Measurements from ENCODE around the gene HDAC4. TPM values are rescaled to one million over a fixed set of nuclear protein-coding genes. Genes with fewer than 3 reads are reported as not detected.

HDAC4 gene
- total and polyA plus RNA-seq, 9 donors, result 7.0 to 74.0 (median 46.3) TPM

DNA sequence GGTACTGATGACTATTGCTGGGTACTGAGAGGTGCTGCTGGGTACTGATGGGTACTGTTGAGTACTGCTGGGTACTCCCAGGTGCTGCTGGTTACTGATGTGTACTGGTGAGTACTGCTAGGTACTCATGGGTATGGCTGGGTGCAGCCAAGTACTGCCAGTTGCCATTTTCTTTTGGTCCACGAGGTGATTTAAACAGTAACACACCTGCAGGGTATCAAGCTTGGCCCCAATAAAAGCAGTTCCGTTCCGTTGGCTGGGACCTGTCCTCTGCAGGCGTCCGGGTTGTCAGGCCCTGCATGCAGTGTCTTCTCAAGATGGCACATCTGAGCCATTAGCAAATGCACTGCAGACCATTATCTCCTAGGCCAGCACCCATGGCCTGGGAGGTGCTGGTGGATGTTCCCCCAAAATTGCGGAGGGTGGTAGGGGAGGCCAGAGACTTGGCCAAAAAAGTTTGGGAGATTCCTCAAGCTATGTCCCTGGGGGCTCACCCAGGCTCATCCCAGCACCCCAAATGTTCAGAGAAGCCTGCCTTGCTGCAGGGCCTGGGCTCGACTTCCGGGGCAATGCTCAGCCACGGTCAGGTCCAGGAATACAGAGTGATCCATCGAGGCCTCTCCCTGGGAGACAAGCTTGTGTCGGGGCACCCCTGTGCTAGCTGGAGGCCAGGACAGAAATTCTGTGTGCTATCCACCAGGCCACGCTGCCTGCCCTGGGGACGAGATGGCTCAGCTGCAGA lies 387.7 kb downstream of the HDAC4 start:
- Histone ChIP-seq H3K4me3 (no peak overlapping the region), H3K27ac (no peak overlapping the region), H3K4me1 (ENCODE audit: insufficient read depth) (peaks cover 11% of the 10 kb centered on the region), H3K27me3 (no peaks in the 10 kb centered on the region), H3K36me3 (no peaks in the 10 kb centered on the region), H3K9me3 (no peaks in the 10 kb centered on the region)
- WGBS, 3 donors, result 91 to 94% (median 93%) methylated on average over 13 of the region's 13 CpGs
- intact Hi-C loops (cut with DNase I), result no loop called here
- DNase-seq, result peak in 1 of 5 donors; percentile 3
- TF ChIP-seq, protein P1, sequence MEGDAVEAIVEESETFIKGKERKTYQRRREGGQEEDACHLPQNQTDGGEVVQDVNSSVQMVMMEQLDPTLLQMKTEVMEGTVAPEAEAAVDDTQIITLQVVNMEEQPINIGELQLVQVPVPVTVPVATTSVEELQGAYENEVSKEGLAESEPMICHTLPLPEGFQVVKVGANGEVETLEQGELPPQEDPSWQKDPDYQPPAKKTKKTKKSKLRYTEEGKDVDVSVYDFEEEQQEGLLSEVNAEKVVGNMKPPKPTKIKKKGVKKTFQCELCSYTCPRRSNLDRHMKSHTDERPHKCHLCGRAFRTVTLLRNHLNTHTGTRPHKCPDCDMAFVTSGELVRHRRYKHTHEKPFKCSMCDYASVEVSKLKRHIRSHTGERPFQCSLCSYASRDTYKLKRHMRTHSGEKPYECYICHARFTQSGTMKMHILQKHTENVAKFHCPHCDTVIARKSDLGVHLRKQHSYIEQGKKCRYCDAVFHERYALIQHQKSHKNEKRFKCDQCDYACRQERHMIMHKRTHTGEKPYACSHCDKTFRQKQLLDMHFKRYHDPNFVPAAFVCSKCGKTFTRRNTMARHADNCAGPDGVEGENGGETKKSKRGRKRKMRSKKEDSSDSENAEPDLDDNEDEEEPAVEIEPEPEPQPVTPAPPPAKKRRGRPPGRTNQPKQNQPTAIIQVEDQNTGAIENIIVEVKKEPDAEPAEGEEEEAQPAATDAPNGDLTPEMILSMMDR (IDR thresholded peaks at IDR 0.05), result no peak
- TF ChIP-seq POLR2A (IDR thresholded peaks at IDR 0.05), result no peak
- no peak for TF ChIP-seq EP300 (IDR thresholded peaks at IDR 0.05)

DNA sequence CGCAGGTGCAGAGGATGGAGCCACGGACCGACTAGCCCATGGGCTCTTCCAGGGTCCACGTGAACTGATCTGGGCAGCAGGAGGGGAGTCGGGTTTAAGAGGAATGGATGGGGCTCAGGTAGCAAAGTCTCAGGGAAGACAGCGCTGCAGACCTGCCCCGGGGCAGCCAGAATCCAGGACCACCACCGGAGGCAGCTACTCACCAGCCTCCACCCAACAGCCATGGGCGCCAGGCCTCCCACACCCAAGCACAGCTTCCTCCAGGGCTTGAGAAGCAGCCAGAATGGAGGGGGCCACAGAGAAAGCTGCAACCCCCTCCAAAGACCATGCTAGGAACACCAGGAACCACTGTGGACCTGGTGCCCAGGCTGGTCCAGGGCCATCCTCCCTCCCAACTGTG lies 388.6 kb downstream of the HDAC4 start:
- TF ChIP-seq, protein P1 (IDR thresholded peaks at IDR 0.05), result no peak
- TF ChIP-seq POLR2A (IDR thresholded peaks at IDR 0.05), result no peak
- no peak for TF ChIP-seq EP300 (IDR thresholded peaks at IDR 0.05)
- 92% methylated on average over 9 of the region's 9 CpGs for WGBS, 3 donors
- Histone ChIP-seq H3K4me3 (no peak overlapping the region), H3K4me1 (ENCODE audit: insufficient read depth) (peaks cover 10% of the 10 kb centered on the region), H3K36me3 (no peaks in the 10 kb centered on the region), H3K9me3 (no peaks in the 10 kb centered on the region), H3K27ac (no peak overlapping the region), H3K27me3 (no peaks in the 10 kb centered on the region)
- peak in 1 of 5 donors; percentile 4 for DNase-seq
- intact Hi-C loops (cut with DNase I), result no loop called here

DNA sequence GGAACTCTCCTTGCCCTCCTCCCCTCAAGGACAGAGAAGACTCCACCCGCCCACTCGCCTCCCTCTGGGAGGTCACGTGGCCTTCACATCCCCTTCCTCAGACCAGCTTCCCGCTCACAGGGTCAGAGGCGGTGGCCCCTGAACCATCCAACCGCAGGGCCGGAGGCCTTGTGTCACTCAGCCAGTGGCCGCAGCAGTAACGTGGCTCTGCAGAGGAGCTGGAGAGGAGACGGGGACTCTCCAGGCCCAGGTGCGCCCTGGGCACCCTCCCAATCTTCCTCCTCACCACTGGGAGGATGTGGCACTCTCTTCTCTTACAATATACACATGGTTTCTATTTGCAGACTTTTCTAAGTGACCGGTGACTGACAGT lies 391.2 kb downstream of the HDAC4 start:
- WGBS, 3 donors, result 49 to 68% (median 58%) methylated on average over 12 of the region's 12 CpGs
- TF ChIP-seq, protein P1 (IDR thresholded peaks at IDR 0.05), result no peak
- TF ChIP-seq POLR2A (IDR thresholded peaks at IDR 0.05) (no peak), EP300 (IDR thresholded peaks at IDR 0.05) (no peak)
- peaks cover 3% of the 10 kb centered on the region for H3K4me1 ChIP-seq (ENCODE audit: insufficient read depth)
- intact Hi-C loops (cut with DNase I), result no loop called here
- no peaks in the 10 kb centered on the region for H3K9me3 ChIP-seq
- DNase-seq, result peak in 2 of 5 donors; percentile 4 to 12
- H3K4me3 ChIP-seq, result no peak overlapping the region
- H3K36me3 ChIP-seq, result no peaks in the 10 kb centered on the region
- no peak overlapping the region for H3K27ac ChIP-seq
- H3K27me3 ChIP-seq, result no peaks in the 10 kb centered on the region

DNA sequence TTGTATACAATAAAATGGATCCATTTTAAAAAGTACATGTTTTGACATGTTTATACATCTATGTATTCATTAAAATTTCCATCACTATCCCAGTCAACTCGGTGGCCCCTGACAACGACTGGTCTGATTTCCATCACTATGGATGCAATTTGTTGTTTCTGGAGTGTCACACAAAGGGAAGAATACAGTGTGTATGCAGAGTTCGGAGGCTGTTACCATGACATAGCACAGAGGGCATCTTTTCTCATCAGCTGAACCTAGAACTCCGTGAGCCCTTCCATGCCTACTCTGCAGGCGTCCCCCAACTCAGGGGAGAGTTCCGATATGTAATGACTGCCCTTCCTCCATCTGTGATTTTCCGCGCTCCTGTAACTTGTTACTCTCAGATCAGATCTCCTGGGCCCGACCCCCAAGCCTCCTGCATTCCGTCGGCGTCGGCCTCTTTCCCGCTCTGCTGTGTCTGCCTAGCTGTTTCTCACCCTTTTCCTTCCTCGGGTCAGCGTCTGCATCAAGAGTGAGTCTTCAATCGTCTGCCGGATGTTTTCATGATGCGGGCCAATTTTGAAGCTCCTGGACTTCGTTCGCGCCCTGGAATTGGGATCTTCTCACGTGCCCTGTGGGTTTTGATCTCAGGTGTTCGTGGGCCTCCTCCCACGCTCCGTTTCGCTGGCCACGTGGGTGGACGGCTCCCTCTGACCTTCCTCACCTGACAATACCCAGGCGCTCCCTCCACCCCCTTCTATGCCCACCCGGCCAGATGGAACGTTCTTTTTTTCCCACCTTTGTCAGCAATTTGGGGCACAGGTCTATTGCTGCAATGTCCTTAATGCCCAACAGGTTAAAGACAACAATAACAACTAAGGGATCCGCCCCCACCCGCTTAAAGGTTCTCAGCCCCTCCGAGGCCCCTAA lies 391.9 kb downstream of the HDAC4 start:
- H3K4me1 ChIP-seq (ENCODE audit: insufficient read depth), result peaks cover 3% of the 10 kb centered on the region
- no peaks in the 10 kb centered on the region for H3K9me3 ChIP-seq
- TF ChIP-seq, protein P1 (IDR thresholded peaks at IDR 0.05), result no peak
- TF ChIP-seq POLR2A (IDR thresholded peaks at IDR 0.05), result no peak
- TF ChIP-seq EP300 (IDR thresholded peaks at IDR 0.05), result no peak
- no peaks in the 10 kb centered on the region for H3K27me3 ChIP-seq
- intact Hi-C loops (cut with DNase I), result no loop called here
- 44 to 67% (median 52%) methylated on average over 35 of the region's 35 CpGs for WGBS, 3 donors
- peak in 2 of 5 donors; percentile 7 to 10 for DNase-seq
- H3K36me3 ChIP-seq, result no peaks in the 10 kb centered on the region
- H3K4me3 ChIP-seq, result no peak overlapping the region
- H3K27ac ChIP-seq, result no peak overlapping the region
